ENCODE measurements around the gene IL17REL. TPM values are rescaled to one million over a fixed set of nuclear protein-coding genes. Genes with fewer than 3 reads are reported as not detected.
A peak's percentile ranks its signal among the peaks of the same experiment; 100 is the strongest.

Gene IL17REL
- total RNA-seq, 2 donors from 2014 or later = not detected

DNA sequence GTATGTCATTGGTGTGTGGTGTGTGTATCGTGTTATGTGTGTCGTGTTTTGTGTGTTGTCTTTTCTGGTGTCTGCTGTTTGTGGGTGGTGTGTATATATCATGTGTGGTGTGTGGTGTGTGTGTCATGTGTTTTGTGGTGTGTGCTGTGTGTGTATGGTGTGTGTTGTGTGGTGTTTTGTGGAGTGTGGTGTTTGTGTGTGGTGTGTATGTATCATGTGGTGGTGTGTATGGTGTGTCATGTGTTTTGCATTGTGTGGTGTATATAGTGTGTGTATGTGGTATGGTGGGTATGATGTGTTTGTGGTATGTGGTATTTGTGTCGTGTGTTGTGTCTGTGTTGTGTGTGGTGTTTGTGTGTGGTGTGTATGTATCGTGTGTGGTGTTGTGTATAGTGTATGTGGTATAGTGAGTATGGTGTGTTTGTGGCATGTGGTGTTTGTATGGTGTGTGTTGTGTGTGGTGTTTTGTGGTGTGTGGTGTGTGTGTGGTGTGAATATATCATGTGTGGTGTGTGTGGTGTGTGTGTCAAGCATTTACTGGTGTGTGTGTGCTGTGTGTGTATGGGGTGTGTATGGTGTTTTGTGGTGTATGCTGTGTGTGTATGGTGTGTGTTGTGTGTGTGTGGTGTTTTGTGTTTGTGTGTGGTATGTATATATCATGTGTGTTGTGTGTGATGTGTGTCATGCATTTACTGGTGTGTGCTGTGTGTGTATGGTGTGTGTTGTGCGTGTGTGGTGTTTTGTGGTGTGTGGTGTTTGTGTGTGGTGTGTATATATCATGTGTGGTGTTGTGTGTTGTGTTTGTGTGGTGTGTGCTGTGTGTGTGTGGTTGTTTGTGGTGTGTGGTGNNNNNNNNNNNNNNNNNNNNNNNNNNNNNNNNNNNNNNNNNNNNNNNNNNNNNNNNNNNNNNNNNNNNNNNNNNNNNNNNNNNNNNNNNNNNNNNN lies 39.3 kb downstream of the IL17REL start:
- H3K36me3 Mint-ChIP-seq (ENCODE audit: low read depth) = no peaks in the 10 kb centered on the region
- H3K4me3 Mint-ChIP-seq = no peak overlapping the region
- no peaks in the 10 kb centered on the region for H3K27me3 Mint-ChIP-seq
- H3K4me1 Mint-ChIP-seq = peaks cover 23% of the 10 kb centered on the region
- no peak overlapping the region for H3K27ac Mint-ChIP-seq
- no peak for ATAC-seq
- H3K9me3 ChIP-seq (ENCODE audit: control insufficient read depth, low read length, poor library complexity, severe bottlenecking) = no peaks in the 10 kb centered on the region
- DNase-seq = no peak

DNA sequence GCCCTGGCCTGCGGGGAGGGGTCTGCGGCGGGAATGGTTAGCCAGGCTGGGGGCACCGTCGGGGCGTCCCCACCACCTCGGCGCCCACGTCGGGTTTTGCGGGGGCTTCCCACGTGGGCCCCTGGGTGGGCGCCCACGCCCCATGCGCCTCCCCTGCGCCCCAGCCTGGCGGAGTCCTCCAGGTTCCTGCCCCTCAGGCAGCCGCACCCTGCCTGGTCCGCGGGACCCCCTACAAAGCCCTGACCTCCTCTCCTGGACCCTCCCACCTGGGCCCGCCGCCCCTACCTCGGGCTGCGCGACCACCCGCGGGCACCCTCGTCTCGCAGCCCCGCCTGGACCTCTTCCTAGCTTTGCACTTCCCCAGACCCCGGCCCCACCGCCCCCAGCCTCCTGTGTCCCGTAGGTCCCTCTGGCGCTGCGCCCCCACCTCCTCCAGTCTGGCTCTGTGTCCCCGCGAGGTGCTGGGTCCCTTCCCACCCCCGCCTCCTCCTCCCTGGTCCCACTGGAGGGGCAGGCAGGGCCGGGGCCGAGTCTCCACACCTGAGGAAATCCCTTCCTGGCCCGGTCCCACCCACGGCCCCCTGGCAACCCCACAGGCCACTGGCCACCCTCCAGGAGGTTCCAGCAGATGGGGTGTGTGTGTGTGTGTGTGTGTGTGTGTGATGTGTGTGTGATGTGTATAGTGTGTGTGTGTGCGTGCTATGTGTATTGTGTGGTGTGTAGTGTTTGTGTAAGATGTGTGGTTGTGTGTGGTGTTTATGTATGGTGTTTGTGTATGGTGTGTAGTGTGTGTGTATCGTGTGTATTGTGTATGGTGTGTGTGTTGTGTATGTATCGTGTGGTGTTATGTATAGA lies 40.2 kb downstream of the IL17REL start:
- peaks cover 29% of the 10 kb centered on the region for H3K4me1 Mint-ChIP-seq
- H3K27ac Mint-ChIP-seq = no peak overlapping the region
- no peak for ATAC-seq
- no peaks in the 10 kb centered on the region for H3K36me3 Mint-ChIP-seq (ENCODE audit: low read depth)
- H3K9me3 ChIP-seq (ENCODE audit: control insufficient read depth, low read length, poor library complexity, severe bottlenecking) = no peaks in the 10 kb centered on the region
- peak in 1 of 3 donors; percentile 14 for DNase-seq
- H3K27me3 Mint-ChIP-seq = no peaks in the 10 kb centered on the region
- no peak overlapping the region for H3K4me3 Mint-ChIP-seq

DNA sequence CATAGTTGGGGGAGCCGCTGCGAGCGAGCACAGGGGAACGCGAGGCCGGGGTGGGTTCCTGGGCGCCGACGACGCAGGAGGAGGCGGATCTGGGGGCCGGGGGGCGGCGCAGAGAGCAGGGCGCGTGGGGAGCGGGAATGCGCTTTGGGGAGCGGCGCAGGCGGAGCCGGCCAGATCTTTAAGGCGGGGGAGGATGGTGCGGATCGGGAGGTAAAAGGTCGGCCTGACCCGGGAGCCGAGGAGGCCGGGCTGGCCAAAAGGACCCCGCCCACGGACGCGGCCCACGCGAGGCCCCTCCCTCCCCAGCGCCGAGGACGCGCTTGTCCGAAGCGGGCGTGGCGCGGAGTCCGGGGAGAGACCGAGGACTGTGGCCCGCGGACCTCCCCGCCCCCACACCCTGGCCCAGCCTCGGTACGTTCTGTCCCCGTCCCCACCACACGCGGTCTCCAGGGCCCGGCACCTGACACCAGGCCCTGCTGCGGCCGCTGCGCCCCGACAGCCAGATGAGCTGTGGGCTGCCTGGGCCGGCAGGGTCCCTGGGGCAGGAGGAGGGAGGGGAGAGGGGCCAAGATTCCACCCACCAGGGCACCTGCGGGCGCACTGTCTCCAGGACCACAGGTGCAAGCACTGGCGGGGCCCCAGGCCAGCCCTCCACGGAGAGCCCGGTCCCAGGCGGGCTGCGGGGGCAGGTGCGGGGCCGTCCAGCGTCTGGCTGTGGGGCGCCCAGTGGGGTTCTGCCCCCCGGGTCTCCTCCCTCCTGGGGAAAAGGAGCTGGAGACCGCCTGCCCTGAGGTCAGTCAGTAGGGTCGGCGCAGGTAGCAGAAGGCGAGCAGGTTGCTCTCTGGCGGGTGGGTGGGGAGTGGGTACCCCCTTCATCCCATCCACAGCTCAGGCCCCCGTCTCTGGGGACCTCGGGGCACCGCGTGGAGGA lies 41.1 kb downstream of the IL17REL start:
- DNase-seq = peak in 1 of 3 donors; percentile 40
- H3K36me3 Mint-ChIP-seq (ENCODE audit: low read depth) = no peaks in the 10 kb centered on the region
- H3K4me1 Mint-ChIP-seq = peaks cover 27% of the 10 kb centered on the region
- H3K27ac Mint-ChIP-seq = peak overlapping the region; percentile 93
- H3K4me3 Mint-ChIP-seq = peak overlapping the region; percentile 89
- no peaks in the 10 kb centered on the region for H3K9me3 ChIP-seq (ENCODE audit: control insufficient read depth, low read length, poor library complexity, severe bottlenecking)
- peak; percentile 32 for ATAC-seq
- no peaks in the 10 kb centered on the region for H3K27me3 Mint-ChIP-seq

DNA sequence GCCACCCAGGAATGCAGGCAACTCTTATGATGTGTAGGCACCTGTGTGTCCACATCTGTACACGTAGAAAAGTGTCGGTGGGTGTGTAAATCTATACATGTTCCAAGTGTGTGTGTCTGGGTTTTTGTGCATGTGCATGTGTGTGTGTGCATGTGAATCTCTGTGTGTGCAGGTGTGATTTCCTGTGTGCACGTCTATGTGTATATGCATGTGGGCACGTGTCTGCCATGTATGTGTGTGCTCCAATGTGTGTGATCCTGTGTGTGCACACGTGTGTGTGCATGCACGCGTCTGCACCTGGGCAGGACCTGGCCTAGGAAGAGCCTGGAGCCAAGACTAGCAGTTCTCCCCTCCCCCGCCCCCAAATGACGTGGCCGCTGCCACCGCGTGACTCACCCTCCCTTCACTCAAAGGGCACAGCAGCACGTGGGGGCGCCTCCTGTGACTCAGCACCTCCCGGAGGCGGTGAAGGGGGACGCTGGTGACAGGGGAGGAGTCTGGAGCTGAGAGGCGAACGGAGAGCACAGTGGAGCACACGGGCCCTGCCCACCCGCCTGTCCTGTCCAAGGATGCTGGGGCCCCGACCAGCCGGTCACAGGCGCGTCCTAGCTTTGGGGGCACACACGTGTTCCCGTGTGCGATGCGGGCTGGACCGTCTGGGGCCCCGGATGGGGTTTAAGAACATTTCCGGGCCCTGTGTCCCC lies 41.9 kb downstream of the IL17REL start:
- Mint-ChIP-seq H3K4me1 (peaks cover 26% of the 10 kb centered on the region), H3K27me3 (no peaks in the 10 kb centered on the region), H3K4me3 (peak overlapping the region; percentile 89), H3K27ac (peak overlapping the region; percentile 93), H3K36me3 (ENCODE audit: low read depth) (no peaks in the 10 kb centered on the region)
- DNase-seq (peak; percentile 81 to 93 (median 88)), ATAC-seq (peak; percentile 88)
- no peaks in the 10 kb centered on the region for H3K9me3 ChIP-seq (ENCODE audit: control insufficient read depth, low read length, poor library complexity, severe bottlenecking)

DNA sequence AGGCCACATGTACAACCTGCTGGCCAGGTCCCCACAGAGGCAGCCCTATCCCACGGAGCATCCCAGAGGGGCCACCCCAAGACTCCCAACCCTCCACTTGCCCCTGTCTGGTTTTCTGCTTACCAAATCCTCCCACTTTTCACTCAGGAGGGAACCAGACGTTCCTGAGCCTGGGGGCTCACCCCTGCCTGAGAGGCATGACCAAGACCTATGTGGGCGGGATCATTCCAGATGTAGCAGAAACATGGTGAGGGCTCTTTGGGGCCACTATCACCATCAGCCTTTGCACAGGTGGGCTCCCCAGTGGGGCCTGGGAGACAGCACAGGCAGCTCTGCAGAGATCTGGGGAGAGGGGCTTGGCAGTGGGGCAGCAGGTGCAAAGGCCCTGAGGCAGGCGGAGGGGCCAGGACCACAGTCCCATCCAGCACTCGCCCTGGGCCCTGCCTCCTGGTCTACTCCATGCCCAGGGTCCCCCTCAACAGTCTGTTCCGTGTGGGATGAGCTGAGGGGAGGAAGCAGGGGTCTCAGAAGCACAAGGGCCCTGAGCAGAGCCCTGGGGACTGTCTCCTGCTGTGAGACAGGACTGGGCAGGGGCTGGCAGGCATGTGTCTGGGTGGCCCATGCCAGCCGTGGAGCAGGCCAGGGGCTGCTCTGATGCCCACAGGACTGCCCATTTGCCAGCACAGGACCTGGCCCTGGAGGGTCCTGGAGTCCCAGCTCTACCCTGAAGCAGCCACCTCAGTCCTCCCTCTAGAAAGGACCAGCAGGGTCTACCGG lies 42.6 kb downstream of the IL17REL start:
- Mint-ChIP-seq H3K27ac (peak overlapping the region; percentile 93), H3K4me1 (peaks cover 21% of the 10 kb centered on the region), H3K36me3 (ENCODE audit: low read depth) (no peaks in the 10 kb centered on the region), H3K4me3 (no peak overlapping the region), H3K27me3 (no peaks in the 10 kb centered on the region)
- H3K9me3 ChIP-seq (ENCODE audit: control insufficient read depth, low read length, poor library complexity, severe bottlenecking) = no peaks in the 10 kb centered on the region
- ATAC-seq = peak; percentile 0
- no peak for DNase-seq

DNA sequence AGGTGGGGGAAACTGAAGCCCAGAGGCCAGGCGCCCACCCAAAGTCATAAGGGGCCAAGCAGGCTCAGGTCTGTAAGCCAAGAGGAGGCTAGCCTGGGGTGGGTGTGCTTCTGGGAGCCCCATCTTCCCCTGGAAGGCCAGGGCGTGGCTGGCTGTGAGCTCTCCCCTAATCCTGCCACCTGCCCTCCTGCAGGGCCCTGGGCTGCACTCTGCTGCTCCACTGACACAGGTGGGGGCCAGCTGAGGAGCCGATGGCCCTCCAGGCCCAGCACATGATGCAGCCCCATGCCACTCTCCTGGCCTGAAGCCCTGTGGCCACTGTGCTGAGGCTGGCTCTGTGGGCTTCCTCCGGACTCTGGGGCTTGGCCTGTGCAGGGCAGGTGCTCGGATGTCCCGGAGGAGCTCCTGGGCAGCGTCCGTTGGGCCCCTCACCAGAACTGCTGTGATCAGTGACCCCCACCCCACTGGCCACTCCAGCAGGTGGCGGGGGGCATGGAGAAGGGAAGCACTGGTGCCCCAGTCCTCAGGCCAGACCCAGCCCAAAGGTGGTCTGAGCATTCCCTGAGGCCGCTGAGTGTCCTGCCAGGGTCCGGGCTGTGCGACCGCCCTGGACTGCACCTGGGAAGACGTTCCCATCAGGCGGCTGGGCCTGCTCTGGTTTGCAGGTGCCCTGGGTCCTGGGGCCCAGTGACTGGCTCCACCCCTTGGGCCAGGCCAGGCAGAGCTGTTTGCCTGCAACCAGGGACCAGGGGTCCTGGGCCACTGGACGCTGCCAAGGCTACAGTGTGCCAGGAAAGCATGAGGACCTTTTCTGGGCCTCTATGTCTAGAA lies 43.5 kb downstream of the IL17REL start:
- H3K9me3 ChIP-seq (ENCODE audit: control insufficient read depth, low read length, poor library complexity, severe bottlenecking) = no peaks in the 10 kb centered on the region
- ATAC-seq (no peak), DNase-seq (peak in 1 of 3 donors; percentile 16)
- H3K4me3 Mint-ChIP-seq = no peak overlapping the region
- H3K4me1 Mint-ChIP-seq = peaks cover 23% of the 10 kb centered on the region
- no peaks in the 10 kb centered on the region for H3K36me3 Mint-ChIP-seq (ENCODE audit: low read depth)
- no peaks in the 10 kb centered on the region for H3K27me3 Mint-ChIP-seq
- H3K27ac Mint-ChIP-seq = peak overlapping the region; percentile 93

DNA sequence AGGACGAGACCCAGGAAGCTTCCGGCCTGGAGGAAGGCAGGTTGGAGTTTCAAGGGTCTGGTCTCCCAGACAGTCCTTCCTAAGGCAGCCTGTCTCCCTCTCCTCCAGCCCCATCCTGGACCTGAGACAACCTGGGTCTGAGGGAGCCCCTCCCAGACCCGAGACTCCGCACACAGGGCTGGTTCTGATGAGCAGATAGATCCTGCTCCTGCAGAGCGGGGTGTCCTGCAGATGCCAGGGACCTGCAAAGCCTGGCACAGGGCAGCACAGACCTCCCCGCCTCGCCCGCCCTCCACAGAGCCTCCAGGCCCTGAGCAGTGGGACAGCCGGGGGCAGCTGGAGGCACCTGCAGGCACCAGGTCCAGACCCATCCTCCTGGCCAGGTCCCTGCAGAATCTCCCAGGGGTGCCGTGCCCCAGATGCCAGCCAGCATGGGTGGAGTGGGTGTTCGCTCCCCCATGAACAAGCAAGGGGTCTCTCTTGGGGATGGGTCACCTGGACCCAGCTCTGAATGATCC lies 44.2 kb downstream of the IL17REL start:
- H3K9me3 ChIP-seq (ENCODE audit: control insufficient read depth, low read length, poor library complexity, severe bottlenecking) = no peaks in the 10 kb centered on the region
- Mint-ChIP-seq H3K27ac (peak overlapping the region; percentile 93), H3K27me3 (no peaks in the 10 kb centered on the region), H3K4me1 (peaks cover 28% of the 10 kb centered on the region), H3K4me3 (peak overlapping the region; percentile 59), H3K36me3 (ENCODE audit: low read depth) (no peaks in the 10 kb centered on the region)
- ATAC-seq (no peak), DNase-seq (no peak)

DNA sequence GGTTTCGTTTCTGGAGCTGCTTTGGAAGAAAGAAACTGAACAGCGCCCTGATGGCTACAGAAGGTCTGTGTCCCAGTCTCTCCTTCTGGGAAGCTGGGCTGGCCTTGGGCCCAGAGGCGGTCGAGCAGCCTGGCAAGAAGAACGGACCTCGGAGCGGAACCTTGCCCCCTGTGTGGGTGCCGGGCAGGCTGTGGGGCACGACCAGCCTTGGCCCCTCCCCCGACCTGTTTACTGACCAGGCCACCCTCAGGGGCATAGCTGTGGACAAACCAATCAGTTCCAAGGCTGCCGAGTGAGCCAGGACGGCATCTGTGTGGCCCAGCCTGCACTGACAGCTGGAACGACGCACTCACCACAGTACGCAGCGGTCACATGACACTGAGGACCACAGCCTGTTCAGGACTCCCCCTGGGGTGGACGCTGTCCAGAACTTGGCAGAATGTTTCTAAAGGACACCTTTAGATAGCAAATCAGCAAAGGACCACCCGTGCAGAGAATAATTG lies 44.8 kb downstream of the IL17REL start:
- H3K27ac Mint-ChIP-seq = peak overlapping the region; percentile 93

DNA sequence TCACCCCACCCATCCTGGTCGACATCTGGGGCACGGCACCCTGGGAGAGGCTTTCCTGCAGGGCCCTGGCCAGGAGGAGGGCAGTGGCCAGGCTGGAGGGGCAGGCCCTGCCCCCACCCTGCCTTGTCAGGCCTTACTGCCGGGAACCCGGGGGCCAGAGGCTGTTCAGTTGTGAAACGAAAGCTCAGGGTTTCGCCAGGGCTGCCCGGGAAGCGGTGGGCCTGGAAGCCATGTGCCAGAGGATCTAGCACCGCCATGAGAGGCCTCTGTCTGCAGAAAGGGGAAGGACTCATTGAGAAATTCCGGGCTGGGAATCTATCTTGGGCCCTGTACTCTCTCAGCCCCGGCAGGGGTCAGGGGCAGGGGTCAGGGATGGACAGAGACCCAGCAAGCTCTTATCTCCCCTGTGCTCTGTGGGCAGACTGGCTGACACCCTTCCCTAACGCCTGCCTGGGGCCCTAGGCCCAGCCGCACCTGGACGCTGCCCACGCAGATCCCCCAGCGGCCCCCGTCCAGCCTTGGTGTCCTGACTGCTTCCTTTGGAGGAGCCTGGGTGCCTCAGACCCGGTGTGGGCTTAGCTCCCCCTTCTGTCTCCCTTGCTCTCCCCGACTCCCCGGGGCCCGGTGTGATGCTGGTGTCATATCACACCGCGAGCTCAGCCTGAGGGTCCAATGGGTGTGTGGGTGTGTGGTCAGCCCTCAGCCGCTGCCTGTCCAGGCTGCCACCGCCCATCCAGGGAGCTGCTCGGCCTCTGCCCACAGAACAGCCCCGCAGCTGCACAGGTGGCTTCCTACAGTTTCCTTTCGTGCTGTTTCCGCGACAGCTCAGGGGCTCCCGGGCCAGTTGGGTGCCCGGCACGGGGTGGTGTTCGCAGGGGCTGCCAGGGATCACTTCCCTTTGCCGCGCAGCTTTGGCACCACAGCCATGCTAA lies 45.5 kb downstream of the IL17REL start:
- peaks cover 29% of the 10 kb centered on the region for H3K4me1 Mint-ChIP-seq
- DNase-seq (peak in 1 of 3 donors; percentile 15), ATAC-seq (no peak)
- H3K27me3 Mint-ChIP-seq = no peaks in the 10 kb centered on the region
- H3K36me3 Mint-ChIP-seq (ENCODE audit: low read depth) = no peaks in the 10 kb centered on the region
- peak overlapping the region; percentile 98 for H3K27ac Mint-ChIP-seq
- H3K4me3 Mint-ChIP-seq = peak overlapping the region; percentile 59
- no peaks in the 10 kb centered on the region for H3K9me3 ChIP-seq (ENCODE audit: control insufficient read depth, low read length, poor library complexity, severe bottlenecking)

More for the DNA sequence above, 44.8 kb downstream of the IL17REL start:
- H3K27me3 Mint-ChIP-seq = no peaks in the 10 kb centered on the region
- no peaks in the 10 kb centered on the region for H3K9me3 ChIP-seq (ENCODE audit: control insufficient read depth, low read length, poor library complexity, severe bottlenecking)
- peaks cover 29% of the 10 kb centered on the region for H3K4me1 Mint-ChIP-seq
- H3K4me3 Mint-ChIP-seq = peak overlapping the region; percentile 59
- ATAC-seq = no peak
- H3K36me3 Mint-ChIP-seq (ENCODE audit: low read depth) = no peaks in the 10 kb centered on the region
- DNase-seq = no peak

All from T-helper 17 cell (primary cell).